Measurements from ENCODE around the gene RBCK1. TPM values are rescaled to one million over a fixed set of nuclear protein-coding genes. Genes with fewer than 3 reads are reported as not detected.

RBCK1 gene
- polyA plus RNA-seq, 6 donors from 2014 or later, result 82.4 to 105 (median 91.1) TPM

DNA sequence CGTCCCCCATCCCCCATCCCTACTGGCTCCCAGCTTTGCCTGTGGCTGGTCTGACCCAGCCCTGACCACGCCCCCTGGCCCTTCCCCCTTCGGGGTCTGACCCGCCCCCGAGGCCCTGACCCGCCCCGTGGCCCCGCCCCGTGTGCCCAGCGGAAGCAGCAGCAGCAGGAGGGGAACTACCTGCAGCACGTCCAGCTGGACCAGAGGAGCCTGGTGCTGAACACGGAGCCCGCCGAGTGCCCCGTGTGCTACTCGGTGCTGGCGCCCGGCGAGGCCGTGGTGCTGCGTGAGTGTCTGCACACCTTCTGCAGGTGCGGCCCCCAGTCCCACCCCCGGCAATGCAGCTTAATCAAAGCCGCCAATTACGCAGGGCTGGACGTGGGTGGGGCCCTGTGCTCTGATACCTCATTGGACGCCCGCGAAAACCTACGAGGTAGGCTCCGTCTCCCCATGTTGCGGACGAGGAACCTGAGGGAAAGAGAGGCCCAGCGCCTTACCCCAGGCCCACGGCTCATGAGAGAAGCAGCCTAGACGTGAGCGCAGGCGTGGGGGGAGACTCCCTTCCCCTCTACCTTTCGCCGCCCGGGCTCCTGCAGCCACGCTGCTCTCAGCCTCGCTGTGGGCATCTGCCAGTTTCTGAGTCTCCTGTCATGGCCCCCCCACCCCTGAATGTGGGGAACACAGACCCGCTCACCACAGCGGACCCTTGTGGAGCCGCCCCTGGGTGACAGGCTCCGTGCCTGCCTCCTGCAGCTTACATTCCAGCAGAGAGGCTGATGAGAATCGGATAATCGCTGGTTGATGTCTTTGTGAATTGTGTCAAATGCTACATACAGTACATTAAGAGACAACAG is 12.8 kb downstream of the RBCK1 start:
- Mint-ChIP-seq H3K4me1 (peaks cover 11 to 13% (median 11%) of the 10 kb centered on the region in 3 donors), H3K27ac (peak overlapping the region in 3 of 6 donors; percentile 38 to 87 (median 45)), H3K4me3 (no peak overlapping the region), H3K27me3 (no peaks in the 10 kb centered on the region), H3K9me3 (no peaks in the 10 kb centered on the region), H3K36me3 (peaks cover 0 to 26% of the 10 kb centered on the region in 2 donors)
- ATAC-seq (ENCODE audit: low read depth in 2 of 2) (no peak), DNase-seq (no peak)

DNA sequence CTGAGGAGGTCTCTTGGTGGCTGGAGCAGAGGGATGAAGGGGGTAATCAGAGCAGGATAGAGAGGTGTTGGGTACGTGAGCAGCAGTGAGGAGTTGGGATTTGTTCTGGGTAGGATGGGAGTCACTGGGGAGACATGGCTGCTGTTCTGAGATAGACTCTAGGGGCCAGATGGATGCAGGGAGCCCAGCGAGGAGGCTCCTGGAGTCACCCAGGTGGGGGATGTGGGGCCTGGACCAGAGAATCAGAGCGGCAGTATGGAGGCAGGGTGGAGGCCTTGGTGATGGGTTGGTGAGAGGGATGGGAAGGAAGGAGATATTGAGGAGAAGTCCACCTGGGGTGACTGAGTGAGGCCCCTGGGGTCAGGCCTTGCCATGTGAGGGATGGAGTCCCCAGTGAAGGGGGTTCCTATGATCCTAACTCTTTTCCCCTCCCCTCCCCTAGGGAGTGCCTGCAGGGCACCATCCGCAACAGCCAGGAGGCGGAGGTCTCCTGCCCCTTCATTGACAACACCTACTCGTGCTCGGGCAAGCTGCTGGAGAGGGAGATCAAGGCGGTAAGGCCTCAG is 13.7 kb downstream of the RBCK1 start:
- DNase-seq (no peak), ATAC-seq (ENCODE audit: low read depth in 2 of 2) (no peak)
- H3K4me1 Mint-ChIP-seq, result peaks cover 6 to 9% (median 8%) of the 10 kb centered on the region in 3 donors
- peaks cover 0 to 26% of the 10 kb centered on the region in 2 donors for H3K36me3 Mint-ChIP-seq
- no peak overlapping the region for H3K4me3 Mint-ChIP-seq
- H3K9me3 Mint-ChIP-seq, result no peaks in the 10 kb centered on the region
- H3K27me3 Mint-ChIP-seq, result no peaks in the 10 kb centered on the region
- H3K27ac Mint-ChIP-seq, result peak overlapping the region in 3 of 6 donors; percentile 45 to 87 (median 82)

DNA sequence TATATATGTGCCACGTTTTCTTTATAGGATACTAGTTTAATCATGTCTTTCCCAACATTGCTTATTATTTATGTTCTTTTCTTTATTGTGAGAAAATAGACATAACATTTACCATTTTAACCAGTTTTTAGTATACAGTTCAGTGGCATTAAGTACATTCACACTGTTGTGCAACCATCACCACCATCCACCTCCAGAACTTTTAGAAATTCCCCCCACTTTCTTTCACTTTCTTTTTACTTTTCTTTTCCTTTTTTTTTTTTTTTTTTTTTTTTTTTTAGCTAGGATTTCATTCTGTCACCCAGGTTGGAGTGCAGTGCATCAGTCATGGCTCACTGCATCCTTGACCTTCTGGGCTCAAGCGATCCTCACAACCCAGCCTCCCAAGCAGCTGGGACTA is 18.5 kb downstream of the RBCK1 start:
- Mint-ChIP-seq H3K36me3 (peaks cover 0 to 20% of the 10 kb centered on the region in 2 donors), H3K9me3 (no peaks in the 10 kb centered on the region), H3K4me1 (peaks cover 0 to 3% (median 3%) of the 10 kb centered on the region in 3 donors), H3K4me3 (no peak overlapping the region), H3K27me3 (no peaks in the 10 kb centered on the region), H3K27ac (no peak overlapping the region)
- no peak for ATAC-seq (ENCODE audit: low read depth in 2 of 2)
- DNase-seq, result no peak

DNA sequence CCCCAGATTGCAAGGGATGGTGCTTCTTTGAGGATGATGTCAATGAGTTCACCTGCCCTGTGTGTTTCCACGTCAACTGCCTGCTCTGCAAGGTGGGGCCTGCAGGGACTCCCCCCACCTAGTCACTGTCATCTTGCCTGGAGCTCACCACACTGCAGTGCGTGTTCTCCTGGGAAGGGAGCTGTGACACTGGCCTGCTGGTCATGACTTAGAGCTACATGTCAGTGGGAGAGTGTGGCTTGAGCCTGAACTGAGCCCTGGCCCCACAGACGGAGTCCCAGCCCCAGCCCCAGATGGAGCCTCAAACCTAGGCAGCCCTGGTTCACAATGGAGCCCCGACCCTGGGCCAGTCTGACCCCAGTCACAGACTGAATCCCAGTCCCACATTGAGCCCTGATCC is 19.3 kb downstream of the RBCK1 start:
- DNase-seq, result no peak
- no peak for ATAC-seq (ENCODE audit: low read depth in 2 of 2)
- no peaks in the 10 kb centered on the region for H3K9me3 Mint-ChIP-seq
- H3K4me3 Mint-ChIP-seq, result no peak overlapping the region
- peaks cover 0 to under 1% (median 0%) of the 10 kb centered on the region in 3 donors for H3K4me1 Mint-ChIP-seq
- no peak overlapping the region for H3K27ac Mint-ChIP-seq
- peaks cover 0 to 12% of the 10 kb centered on the region in 2 donors for H3K36me3 Mint-ChIP-seq
- H3K27me3 Mint-ChIP-seq, result no peaks in the 10 kb centered on the region

DNA sequence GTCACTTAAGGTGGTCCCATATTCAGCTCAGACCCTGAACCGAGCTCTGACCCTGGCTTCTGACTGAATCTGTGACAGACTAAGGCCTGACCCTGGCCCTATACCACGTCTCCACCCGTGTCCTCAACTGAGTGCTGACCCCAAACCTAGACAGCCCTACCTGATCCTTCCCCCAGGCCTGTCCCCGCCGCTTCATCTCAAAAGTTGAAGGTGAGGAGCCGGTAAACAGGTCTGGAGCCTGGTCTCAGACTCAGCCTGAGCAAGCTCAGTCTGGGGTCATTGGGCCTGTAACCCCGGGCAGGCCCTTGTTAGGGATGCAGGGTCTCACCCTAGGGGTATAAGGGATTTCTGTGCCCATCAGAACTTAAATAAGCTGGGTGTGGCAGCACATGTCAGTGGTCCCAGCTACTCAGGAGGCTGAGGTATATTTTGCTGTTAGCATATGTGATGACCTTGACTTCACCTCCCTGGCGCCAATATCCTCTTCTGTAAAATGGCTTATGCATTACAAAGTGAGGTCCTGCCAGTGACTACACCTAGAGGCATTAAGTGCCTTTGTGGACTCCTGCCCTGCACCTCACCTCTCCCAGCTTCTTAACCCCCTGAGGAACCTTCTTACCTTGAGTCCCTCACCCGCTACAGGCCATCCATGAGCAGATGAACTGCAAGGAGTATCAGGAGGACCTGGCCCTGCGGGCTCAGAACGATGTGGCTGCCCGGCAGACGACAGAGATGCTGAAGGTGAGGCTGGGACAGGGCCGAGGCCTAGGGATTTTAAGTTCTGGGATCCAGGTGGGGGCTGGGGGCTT is 20.0 kb downstream of the RBCK1 start:
- Mint-ChIP-seq H3K9me3 (no peaks in the 10 kb centered on the region), H3K4me1 (peaks cover under 1 to 3% (median 1%) of the 10 kb centered on the region in 3 donors), H3K27ac (no peak overlapping the region), H3K36me3 (peaks cover 0 to 10% of the 10 kb centered on the region in 2 donors), H3K27me3 (no peaks in the 10 kb centered on the region), H3K4me3 (peak overlapping the region in 1 of 8 donors; percentile 68)
- ATAC-seq (ENCODE audit: low read depth in 2 of 2) (no peak), DNase-seq (no peak)

DNA sequence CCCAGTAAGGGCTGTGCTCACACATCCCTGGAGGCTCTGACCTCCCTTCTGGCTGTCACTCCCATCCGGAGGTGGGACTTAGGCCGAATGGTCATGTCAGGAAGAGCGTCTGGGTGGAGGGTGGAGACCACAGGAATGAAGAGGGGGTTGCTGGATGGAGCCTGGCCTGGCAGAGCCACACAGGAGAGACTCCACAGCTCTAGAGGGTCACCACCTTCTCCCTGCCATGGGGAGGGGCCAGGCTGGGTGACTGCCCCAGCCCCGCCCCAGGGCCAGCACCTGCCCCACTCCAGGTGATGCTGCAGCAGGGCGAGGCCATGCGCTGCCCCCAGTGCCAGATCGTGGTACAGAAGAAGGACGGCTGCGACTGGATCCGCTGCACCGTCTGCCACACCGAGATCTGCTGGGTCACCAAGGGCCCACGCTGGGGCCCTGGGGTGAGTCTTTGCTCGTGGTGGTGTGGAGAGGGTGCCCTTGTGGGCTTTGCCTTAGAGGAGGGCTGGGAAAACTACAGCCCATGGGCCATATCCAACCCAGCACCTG is 20.6 kb downstream of the RBCK1 start:
- no peak overlapping the region for H3K4me3 Mint-ChIP-seq
- no peak for ATAC-seq (ENCODE audit: low read depth in 2 of 2)
- H3K27me3 Mint-ChIP-seq, result no peaks in the 10 kb centered on the region
- peaks cover 0 to 10% of the 10 kb centered on the region in 2 donors for H3K36me3 Mint-ChIP-seq
- no peak for DNase-seq
- no peaks in the 10 kb centered on the region for H3K9me3 Mint-ChIP-seq
- peaks cover 7 to 9% (median 8%) of the 10 kb centered on the region in 3 donors for H3K4me1 Mint-ChIP-seq
- no peak overlapping the region for H3K27ac Mint-ChIP-seq

DNA sequence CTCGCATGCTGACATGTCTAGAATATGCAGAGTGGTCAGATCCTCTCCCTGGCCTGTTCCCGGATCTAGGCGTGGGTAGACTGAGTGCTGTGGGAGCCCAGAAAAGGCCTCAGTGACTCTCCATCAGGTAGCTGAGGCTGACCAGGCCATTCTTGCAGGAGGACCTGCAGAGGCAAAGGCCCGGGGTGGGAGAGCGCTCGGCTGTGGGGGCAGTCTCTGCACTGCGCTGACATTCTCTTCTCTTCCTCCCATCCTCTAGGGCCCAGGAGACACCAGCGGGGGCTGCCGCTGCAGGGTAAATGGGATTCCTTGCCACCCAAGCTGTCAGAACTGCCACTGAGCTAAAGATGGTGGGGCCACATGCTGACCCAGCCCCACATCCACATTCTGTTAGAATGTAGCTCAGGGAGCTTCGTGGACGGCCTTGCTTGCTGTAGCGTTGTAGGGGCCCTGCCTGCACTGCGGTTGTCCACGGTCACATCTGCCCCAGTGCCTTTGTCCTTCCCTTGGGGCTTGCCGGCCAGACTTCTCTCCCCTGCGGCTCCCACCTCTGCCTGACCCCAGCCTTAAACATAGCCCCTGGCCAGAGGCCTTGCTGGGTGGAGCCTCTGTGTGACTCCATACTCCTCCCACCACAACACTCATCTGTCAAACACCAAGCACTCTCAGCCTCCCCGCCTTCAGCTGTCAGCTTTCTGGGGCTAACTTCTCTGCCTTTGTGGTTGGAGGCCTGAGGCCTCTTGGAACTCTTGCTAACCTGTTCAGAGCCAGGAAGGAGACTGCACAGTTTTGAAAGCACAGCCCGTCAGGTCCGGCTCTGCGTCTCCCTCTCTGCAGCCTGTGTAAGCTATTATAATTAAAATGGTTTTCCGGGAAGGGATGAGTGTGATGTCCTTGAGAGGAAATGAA is 22.2 kb downstream of the RBCK1 start:
- H3K9me3 Mint-ChIP-seq, result no peaks in the 10 kb centered on the region
- H3K4me3 Mint-ChIP-seq, result no peak overlapping the region
- H3K27ac Mint-ChIP-seq, result no peak overlapping the region
- H3K27me3 Mint-ChIP-seq, result no peaks in the 10 kb centered on the region
- DNase-seq, result no peak
- H3K36me3 Mint-ChIP-seq, result no peaks in the 10 kb centered on the region
- peaks cover 11 to 19% (median 17%) of the 10 kb centered on the region in 3 donors for H3K4me1 Mint-ChIP-seq
- ATAC-seq (ENCODE audit: low read depth in 2 of 2), result no peak

DNA sequence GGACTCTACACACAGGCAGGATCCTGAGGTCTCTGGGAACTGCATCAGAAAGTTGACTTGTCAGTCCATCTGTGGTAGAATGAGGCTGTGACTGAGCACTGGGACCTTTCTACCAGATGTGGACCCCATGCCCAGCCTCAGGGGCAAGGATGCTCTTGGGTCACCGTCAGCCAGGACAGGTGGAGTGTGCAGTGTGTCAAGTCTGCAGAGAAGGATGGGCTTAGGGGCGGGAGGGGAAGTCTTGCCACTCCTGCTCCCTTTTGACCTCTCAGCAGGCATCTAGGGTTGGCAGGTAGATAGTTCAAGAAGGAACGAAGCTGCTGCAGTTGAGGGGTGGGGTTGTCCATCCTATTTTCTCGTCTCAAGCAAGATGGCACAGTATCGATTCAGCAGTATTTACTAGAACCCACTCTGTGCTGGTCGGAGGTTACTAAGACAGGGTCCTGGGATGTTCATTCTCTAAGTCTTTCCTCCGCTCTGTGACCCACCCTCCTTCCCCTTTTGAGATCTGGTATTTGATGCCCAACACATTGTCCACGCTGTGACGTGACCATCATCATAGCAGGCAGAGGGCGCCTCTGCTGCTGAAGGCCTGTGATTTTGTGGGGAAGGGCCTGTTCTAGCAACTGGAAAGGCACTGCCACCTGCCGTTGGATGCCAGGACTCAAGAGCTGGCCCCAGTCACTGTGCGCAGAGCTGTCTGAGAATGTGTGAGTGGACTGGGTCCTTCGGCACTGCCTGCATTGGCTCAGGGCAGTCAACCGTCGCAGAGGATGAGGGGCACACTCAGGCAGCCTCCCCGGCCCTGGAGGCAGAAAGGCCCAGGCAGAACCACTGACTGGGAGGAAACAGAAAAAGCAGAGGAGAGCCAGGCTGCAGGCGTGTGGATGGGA is 23.2 kb downstream of the RBCK1 start:
- H3K4me3 Mint-ChIP-seq, result no peak overlapping the region
- no peak for DNase-seq

DNA sequence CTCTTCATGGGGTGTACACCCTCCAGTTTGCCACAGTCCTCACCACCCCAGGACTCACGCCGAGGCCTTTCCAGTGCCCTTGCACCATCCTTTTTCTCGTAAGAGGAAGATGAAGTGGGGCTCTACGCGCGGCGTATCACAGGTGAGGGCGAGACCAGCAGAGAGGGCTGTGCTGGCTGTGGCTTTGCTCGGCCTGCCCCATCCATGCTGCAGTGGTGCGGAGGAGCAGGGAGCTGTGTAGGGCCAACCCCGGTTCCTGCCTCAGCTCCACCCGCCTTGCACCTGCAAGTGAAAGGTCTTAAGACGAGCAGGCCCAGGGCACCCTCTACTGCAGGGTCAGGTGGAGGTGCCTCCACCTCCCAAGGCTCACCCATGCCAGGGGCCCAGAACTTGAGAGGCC is 24.1 kb downstream of the RBCK1 start:
- Mint-ChIP-seq H3K27me3 (no peaks in the 10 kb centered on the region), H3K4me1 (peaks cover 12 to 22% (median 20%) of the 10 kb centered on the region in 3 donors), H3K9me3 (no peaks in the 10 kb centered on the region), H3K4me3 (no peak overlapping the region), H3K27ac (peak overlapping the region in 1 of 6 donors; percentile 79), H3K36me3 (peaks cover 0 to 5% of the 10 kb centered on the region in 2 donors)
- no peak for ATAC-seq (ENCODE audit: low read depth in 2 of 2)
- DNase-seq, result no peak

More for the DNA sequence above, 23.2 kb downstream of the RBCK1 start:
- Mint-ChIP-seq H3K27me3 (no peaks in the 10 kb centered on the region), H3K27ac (peak overlapping the region in 2 of 6 donors; percentile 72 to 81), H3K9me3 (no peaks in the 10 kb centered on the region), H3K4me1 (peaks cover 12 to 19% (median 17%) of the 10 kb centered on the region in 3 donors), H3K36me3 (peaks cover 0 to 5% of the 10 kb centered on the region in 2 donors)
- ATAC-seq (ENCODE audit: low read depth in 2 of 2), result no peak

DNA sequence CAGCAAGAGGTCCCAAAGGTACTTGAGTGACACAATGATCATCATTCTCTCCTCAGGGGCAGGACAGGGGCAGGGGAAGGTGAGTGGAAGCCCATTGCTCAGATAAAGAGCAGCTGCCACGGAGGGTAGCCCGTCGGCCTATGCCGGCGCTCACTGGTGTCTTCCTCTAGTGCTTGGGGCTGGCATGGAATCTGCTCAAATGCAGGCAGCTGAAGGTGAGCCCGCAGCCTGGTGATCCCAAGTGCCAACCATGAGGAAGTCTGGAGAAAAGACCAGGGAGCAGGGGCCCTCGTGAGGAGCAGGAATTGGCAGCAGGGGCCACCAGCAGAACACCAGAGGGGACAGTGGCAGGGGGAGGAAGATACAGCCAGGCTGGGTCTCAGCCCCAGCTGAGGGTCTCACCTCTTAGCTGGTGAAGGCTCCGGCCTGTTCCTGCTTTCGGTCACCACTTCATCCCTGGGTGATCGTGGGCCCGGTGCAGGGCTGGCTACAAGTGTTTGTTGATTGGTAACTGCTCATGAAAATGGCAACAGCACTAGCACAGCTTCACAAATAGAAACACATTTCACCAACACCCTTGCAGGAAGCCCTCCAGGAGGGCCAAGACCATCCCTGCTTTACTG is 24.7 kb downstream of the RBCK1 start:
- peaks cover 16 to 27% (median 24%) of the 10 kb centered on the region in 3 donors for H3K4me1 Mint-ChIP-seq
- ATAC-seq (ENCODE audit: low read depth in 2 of 2) (no peak), DNase-seq (no peak)
- no peaks in the 10 kb centered on the region for H3K9me3 Mint-ChIP-seq
- peak overlapping the region in 2 of 8 donors; percentile 64 to 85 for H3K4me3 Mint-ChIP-seq
- peaks cover 0 to 5% of the 10 kb centered on the region in 2 donors for H3K36me3 Mint-ChIP-seq
- H3K27ac Mint-ChIP-seq, result peak overlapping the region; percentile 78 to 94 (median 85)
- no peaks in the 10 kb centered on the region for H3K27me3 Mint-ChIP-seq

DNA sequence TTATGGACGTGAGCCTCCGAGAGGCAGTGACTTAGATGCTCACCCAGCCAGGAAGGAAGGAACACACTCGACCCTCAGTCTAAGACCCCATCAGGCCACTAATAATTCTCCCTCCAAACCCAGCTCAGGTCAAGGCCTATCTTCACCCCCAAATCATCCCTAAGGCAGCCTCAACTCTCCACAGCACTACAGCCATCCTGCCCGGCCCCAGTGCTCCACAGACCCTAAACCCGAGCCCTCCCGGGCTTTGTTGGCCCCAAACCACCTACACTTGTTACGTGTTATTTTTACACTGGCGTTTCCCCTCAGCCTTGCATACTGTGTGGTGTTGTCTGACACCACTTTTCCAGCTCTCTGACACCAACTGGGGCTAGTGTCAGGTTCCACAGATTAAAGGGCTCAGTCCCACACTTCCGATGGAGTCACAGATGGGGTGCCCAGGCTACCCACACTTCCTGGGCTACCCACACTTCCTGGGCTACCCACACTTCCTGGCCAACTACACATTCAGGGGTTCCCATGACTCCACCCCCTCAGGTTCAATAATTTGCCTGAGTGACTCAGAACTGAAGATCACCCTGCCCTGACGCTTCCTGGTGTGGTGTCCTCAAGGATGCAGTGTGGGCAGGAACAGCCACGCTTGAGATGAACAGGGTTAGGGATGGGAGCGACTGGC is 25.3 kb downstream of the RBCK1 start:
- peak overlapping the region in 4 of 8 donors; percentile 33 to 85 (median 58) for H3K4me3 Mint-ChIP-seq
- no peaks in the 10 kb centered on the region for H3K9me3 Mint-ChIP-seq
- H3K36me3 Mint-ChIP-seq, result peaks cover 0 to 5% of the 10 kb centered on the region in 2 donors
- ATAC-seq (ENCODE audit: low read depth in 2 of 2) (peak; percentile 45 to 56), DNase-seq (no peak)
- no peaks in the 10 kb centered on the region for H3K27me3 Mint-ChIP-seq
- H3K4me1 Mint-ChIP-seq, result peaks cover 20 to 34% (median 31%) of the 10 kb centered on the region in 3 donors
- peak overlapping the region; percentile 78 to 94 (median 86) for H3K27ac Mint-ChIP-seq

All from naive B cell (primary cell).